D721Med (cell line): ENCODE measurements around the gene SYT8.

ENCODE experiments used
- DNase-seq: peaks from one replicate; pipeline ENCODE4 v3.0.0; 2011; ENCODE audit warnings: low spot score; ENCODE audit not compliant: insufficient read length
- FAIRE-seq: peaks from 2 replicates; lab custom pipeline; 2011; peaks lifted over from hg19 to GRCh38; lab: Jason Lieb, UNC
- CTCF ChIP-seq: IDR thresholded peaks from 2 replicates; pipeline ENCODE4 v1.5.1; 2012; ENCODE audit warnings: mild to moderate bottlenecking, control low read depth; ENCODE audit not compliant: insufficient read depth; ENCODE audit errors: missing control alignments

The SYT8 gene

DNA sequence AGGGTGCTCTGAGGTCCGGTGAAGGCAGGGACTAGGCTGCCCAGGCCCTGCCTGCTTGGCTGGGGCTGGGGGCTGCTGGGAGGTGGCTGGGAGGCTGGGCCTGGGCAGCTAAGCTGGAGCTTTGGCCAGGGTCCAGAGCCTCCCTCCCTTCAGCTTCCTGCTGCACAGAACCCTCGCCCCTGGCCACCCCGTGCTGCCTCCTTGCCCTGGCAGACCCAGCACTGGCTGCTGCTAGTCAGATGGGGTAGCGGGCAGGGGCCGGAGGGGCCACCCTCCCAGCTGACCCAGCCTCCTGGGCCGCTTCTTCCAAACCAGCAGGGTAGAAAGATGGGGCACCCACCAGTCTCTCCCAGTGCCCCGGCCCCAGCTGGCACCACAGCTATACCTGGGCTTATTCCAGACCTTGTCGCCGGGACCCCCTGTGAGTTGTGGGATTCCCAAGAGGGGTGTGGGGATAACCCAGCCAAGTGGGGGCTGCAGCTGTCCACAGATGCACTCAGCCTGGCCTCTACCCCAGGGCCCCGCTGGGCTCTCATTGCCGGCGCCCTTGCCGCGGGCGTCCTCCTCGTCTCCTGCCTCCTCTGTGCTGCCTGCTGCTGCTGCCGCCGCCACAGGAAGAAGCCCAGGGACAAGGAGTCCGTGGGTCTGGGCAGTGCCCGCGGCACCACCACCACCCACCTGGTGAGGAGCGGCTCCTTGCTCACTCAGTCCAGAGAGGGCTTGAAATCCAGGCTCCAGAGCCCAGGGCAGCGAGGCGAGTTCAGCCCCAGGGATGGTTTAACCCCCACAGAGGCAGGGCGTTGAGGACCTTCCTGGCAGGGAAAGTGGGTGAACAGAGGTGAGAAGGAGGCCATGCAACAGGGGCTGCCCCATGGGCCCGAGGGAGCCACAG, at the start of gene SYT8:
SYT8 (plus strand) TSS at position 212 of the 892 bp plus-strand sequence; CDS start at position 328, 116 bp downstream.
- DNase-seq (no peak), FAIRE-seq (no peak)
- TF ChIP-seq CTCF, result no peak

GRCh38 chr11:1785749-1786413, 48.9 kb upstream of the SYT8 start:
- TF ChIP-seq CTCF, result no peak
- no peak for DNase-seq
- no peak for FAIRE-seq

DNA sequence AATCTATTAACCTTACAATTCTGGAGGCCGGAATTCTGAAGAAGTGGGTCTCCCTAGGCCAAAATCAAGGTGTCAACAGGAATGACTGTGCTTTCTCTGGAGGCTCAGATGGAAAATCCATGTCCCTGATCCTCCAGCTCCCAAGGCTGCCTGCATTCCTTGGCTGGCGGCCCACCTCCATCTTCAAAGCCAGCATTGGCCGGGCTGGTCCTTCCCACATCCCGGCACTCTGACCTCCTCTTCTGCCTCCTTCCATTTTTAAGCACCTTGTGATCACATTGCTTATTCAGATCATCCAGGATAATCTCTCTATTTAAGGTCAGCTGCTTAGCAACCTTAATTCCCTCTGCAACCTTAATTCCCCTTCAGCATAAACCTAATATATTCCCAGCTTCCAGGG, 48.3 kb upstream of the SYT8 start:
- no peak for TF ChIP-seq CTCF
- DNase-seq, result no peak
- FAIRE-seq, result no peak

- no peak for TF ChIP-seq CTCF
- DNase-seq (no peak), FAIRE-seq (no peak)
Observed at GRCh38 chr11:1791912-1792311, 42.9 kb upstream of the SYT8 start.

DNA sequence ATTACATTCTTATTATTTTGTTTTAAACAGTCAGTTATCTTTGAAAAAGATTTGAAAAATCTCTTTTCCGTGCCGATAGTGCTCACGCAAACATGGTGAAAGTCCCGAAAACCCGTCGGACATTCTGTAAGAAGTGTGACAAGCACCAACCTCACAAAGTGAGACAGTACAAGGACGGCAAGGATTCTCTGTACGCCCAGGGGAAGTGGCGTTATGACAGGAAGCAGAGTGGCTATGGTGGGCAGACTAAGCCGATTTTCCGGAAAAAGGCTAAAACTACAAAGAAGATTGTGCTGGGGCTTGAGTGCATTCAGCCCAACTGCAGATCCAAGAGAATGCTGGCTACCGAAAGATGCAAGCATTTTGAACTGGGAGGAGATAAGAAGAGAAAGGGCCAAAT, 42.3 kb upstream of the SYT8 start:
- DNase-seq (no peak), FAIRE-seq (no peak)
- no peak for TF ChIP-seq CTCF

DNA sequence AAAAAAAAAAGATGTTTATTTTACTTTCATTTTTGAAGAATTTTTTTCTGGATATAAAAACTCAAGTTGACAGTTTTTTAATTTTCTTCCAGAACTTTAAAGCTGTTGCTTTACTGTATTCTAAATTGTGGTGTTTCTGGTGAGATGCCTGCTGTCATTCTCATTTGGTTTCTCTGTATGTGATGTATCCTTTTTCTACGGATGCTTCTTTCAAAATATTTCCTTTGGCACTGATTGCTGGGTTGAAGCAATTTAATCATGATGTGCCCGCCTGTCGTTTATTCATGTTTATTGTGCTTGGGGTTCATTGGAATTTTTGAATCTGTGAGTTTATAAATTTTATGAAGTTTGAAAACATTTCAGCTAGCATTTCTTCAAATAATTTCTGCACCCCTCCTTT, 41.7 kb upstream of the SYT8 start:
- TF ChIP-seq CTCF, result no peak
- DNase-seq (no peak), FAIRE-seq (no peak)

GRCh38 chr11:1796413-1797011, 38.3 kb upstream of the SYT8 start:
- no peak for FAIRE-seq
- no peak for TF ChIP-seq CTCF
- DNase-seq, result no peak
